Esophagus squamous epithelium (tissue), 5 donors: ENCODE data around the gene ARL11. TPM values are rescaled to one million over a fixed set of nuclear protein-coding genes. Genes with fewer than 3 reads are reported as not detected.

ENCODE experiments used
- DNase-seq: peaks from one replicate; lab custom pipeline; 2025; lab: John Stamatoyannopoulos, UW
- H3K27ac ChIP-seq, 4 donors: fragments of 200-600 bp; sonication (generic); one replicate each; pipeline ENCODE4 v1.5.1; 2016 to 2019; ENCODE audit warnings: mild to moderate bottlenecking in 1 of 4
- H3K27me3 ChIP-seq, 4 donors: fragments of 200-600 bp; sonication (generic); 1 replicate in 3 of 4; 2 replicates in 1 of 4; pipeline versions ENCODE4 v1.5.1 to v1.6.0; 2017 to 2021; ENCODE audit warnings: antibody characterized with exemption in 1 of 4
- H3K36me3 ChIP-seq, 3 donors: fragments of 200-600 bp; sonication (generic); one replicate each; pipeline ENCODE4 v1.5.1; 2016 to 2019
- H3K4me1 ChIP-seq, 3 donors: fragments of 200-600 bp; sonication (generic); one replicate each; pipeline ENCODE4 v1.5.1; 2017 to 2019
- H3K4me3 ChIP-seq, 4 donors: fragments of 200-600 bp; sonication (generic); 1 replicate in 3 of 4; 2 replicates in 1 of 4; pipeline ENCODE4 v1.5.1; 2016 to 2019; ENCODE audit warnings: mild to moderate bottlenecking in 2 of 4, moderate library complexity in 1 of 4
- H3K9me3 ChIP-seq, 3 donors: fragments of 200-600 bp; sonication (generic); one replicate each; pipeline ENCODE4 v1.5.1; 2016 to 2019
- CTCF ChIP-seq, 6 experiments: fragments of 450-650 bp in 4 of 6; fragments of 200-600 bp in 2 of 6; sonication (generic) in 2 of 6; IDR thresholded peaks; one replicate each; pipeline ENCODE4 v1.5.1; 2016 to 2019; ENCODE audit warnings: antibody characterized with exemption in 6 of 6, mild to moderate bottlenecking in 4 of 6, moderate library complexity in 4 of 6
- POLR2A ChIP-seq, 4 donors: fragments of 450-650 bp; IDR thresholded peaks; one replicate each; pipeline ENCODE4 v1.6.1; 2017; ENCODE audit warnings: antibody characterized with exemption in 4 of 4, mild to moderate bottlenecking in 4 of 4, moderate library complexity in 3 of 4
- whole genome bisulfite sequencing, 2 donors: methylation state at CpG; one replicate each; pipeline ENCODE4 v1.1.5; 2018; 5-methylcytosine and 5-hydroxymethylcytosine counted together
- intact Hi-C: fragments of 100-400 bp; cut with DNase I; formaldehyde crosslinking; loops from one replicate; pipeline ENCODE4 v1.15.0; 2022
- total RNA-seq, 4 donors: library from RNA; depleted of rRNA; stranded (reverse); fragments of >200 nt; gene quantifications; one replicate each; pipeline ENCODE4 v1.1.0, GENCODE V29; 2016
- donor health status: DM: yes; HTN: yes; CAD: no.

ARL11 gene
- total RNA-seq, 4 donors from 2014 or later, result 0.22 to 1.9 (median 0.95) TPM

GRCh38 chr13:49649963-49650312 is 21.6 kb downstream of the ARL11 start:
- intact Hi-C loops, result loop anchor here (10.0 kb wide), 1 partner anchor 195 kb away; no protein-coding TSS in a partner anchor
- H3K4me3 ChIP-seq, result no peak overlapping the region
- H3K9me3 ChIP-seq, result no peaks in the 10 kb centered on the region
- no peak overlapping the region for H3K27ac ChIP-seq
- no peaks in the 10 kb centered on the region for H3K36me3 ChIP-seq
- DNase-seq, result no peak
- TF ChIP-seq POLR2A (IDR thresholded peaks at IDR 0.05) (no peak), CTCF (IDR thresholded peaks at IDR 0.05) (no peak)
- 57 to 86% methylated on average over 1 of the region's 2 CpGs for WGBS, 2 donors
- peaks cover 0 to 9% (median 0%) of the 10 kb centered on the region in 3 donors for H3K4me1 ChIP-seq
- no peaks in the 10 kb centered on the region for H3K27me3 ChIP-seq

GRCh38 chr13:49651570-49652354 is 23.5 kb downstream of the ARL11 start:
- TF ChIP-seq CTCF (IDR thresholded peaks at IDR 0.05), result no peak
- no peak for TF ChIP-seq POLR2A (IDR thresholded peaks at IDR 0.05)
- Histone ChIP-seq H3K27me3 (no peaks in the 10 kb centered on the region), H3K4me1 (peaks cover 2 to 24% (median 9%) of the 10 kb centered on the region in 3 donors), H3K4me3 (no peak overlapping the region), H3K9me3 (no peaks in the 10 kb centered on the region), H3K36me3 (no peaks in the 10 kb centered on the region), H3K27ac (no peak overlapping the region)
- 82 to 84% methylated on average over 7 to 15 of the region's 17 CpGs for WGBS, 2 donors
- no peak for DNase-seq
- intact Hi-C loops, result loop anchor here (10.0 kb wide), 1 partner anchor 193 kb away; no protein-coding TSS in a partner anchor

- peaks cover 6 to 33% (median 9%) of the 10 kb centered on the region in 3 donors for H3K4me1 ChIP-seq
- H3K4me3 ChIP-seq, result no peak overlapping the region
- WGBS, 2 donors, result 43 to 55% methylated on average over 11 to 12 of the region's 16 CpGs
- no peak overlapping the region for H3K27ac ChIP-seq
- no peaks in the 10 kb centered on the region for H3K27me3 ChIP-seq
- DNase-seq, result no peak
- TF ChIP-seq POLR2A (IDR thresholded peaks at IDR 0.05) (no peak), CTCF (IDR thresholded peaks at IDR 0.05) (peak in 5 of 6 experiments; percentile 20 to 59 (median 41))
- intact Hi-C loops, result loop anchor here (10.0 kb wide), 1 partner anchor 192 kb away; no protein-coding TSS in a partner anchor
- no peaks in the 10 kb centered on the region for H3K36me3 ChIP-seq
- H3K9me3 ChIP-seq, result no peaks in the 10 kb centered on the region
These were observed 24.3 kb downstream of the ARL11 start for GRCh38 chr13:49652355-49653305.

- Histone ChIP-seq H3K27ac (no peak overlapping the region), H3K27me3 (no peaks in the 10 kb centered on the region), H3K36me3 (no peaks in the 10 kb centered on the region), H3K9me3 (no peaks in the 10 kb centered on the region), H3K4me1 (peaks cover 9 to 41% (median 12%) of the 10 kb centered on the region in 3 donors), H3K4me3 (no peak overlapping the region)
- no peak for DNase-seq
- TF ChIP-seq CTCF (IDR thresholded peaks at IDR 0.05) (no peak), POLR2A (IDR thresholded peaks at IDR 0.05) (no peak)
- intact Hi-C loops, result loop anchor here (10.0 kb wide), 1 partner anchor 191 kb away; no protein-coding TSS in a partner anchor
These were observed 25.2 kb downstream of the ARL11 start for GRCh38 chr13:49653478-49653877.
